Esophagus (tissue), 2 donors: ENCODE data around the gene YIPF5. TPM values are rescaled to one million over a fixed set of nuclear protein-coding genes. Genes with fewer than 3 reads are reported as not detected.

ENCODE experiments used
- H3K27ac ChIP-seq, 2 donors: one replicate each; pipeline ENCODE4 v1.5.1; 2013; ENCODE audit warnings: low read depth in 2 of 2, mild to moderate bottlenecking in 2 of 2, inconsistent platforms in 1 of 2, low read length in 1 of 2, moderate library complexity in 1 of 2
- H3K27me3 ChIP-seq, 2 donors: one replicate each; pipeline ENCODE4 v1.6.1; 2013; ENCODE audit warnings: low read length in 2 of 2, control low read depth in 1 of 2, mild to moderate bottlenecking in 1 of 2; ENCODE audit not compliant: insufficient read depth in 2 of 2, control insufficient read depth in 1 of 2
- H3K36me3 ChIP-seq, 2 donors: one replicate each; pipeline ENCODE4 v1.6.1; 2013; ENCODE audit warnings: low read length in 1 of 2; ENCODE audit not compliant: control insufficient read depth in 2 of 2, insufficient read depth in 2 of 2
- H3K4me1 ChIP-seq, 2 donors: one replicate each; pipeline ENCODE4 v1.6.1; 2013; ENCODE audit warnings: low read length in 1 of 2; ENCODE audit not compliant: control insufficient read depth in 2 of 2, insufficient read depth in 2 of 2
- H3K4me3 ChIP-seq, 2 donors: one replicate each; pipeline ENCODE4 v1.5.1; 2013; ENCODE audit warnings: low read length in 2 of 2, mild to moderate bottlenecking in 2 of 2, low read depth in 1 of 2, moderate library complexity in 1 of 2
- H3K9me3 ChIP-seq, 2 donors: one replicate each; pipeline ENCODE4 v1.6.1; 2013; ENCODE audit warnings: mild to moderate bottlenecking in 2 of 2, low read depth in 1 of 2, low read length in 1 of 2, moderate library complexity in 1 of 2; ENCODE audit not compliant: control insufficient read depth in 2 of 2, insufficient read depth in 1 of 2
- WGBS, 2 donors: extraction: QIAGEN DNeasy Blood & Tissue Kit; methylation state at CpG; one replicate each; pipeline ENCODE4 v1.1.7; 2013; 5-methylcytosine and 5-hydroxymethylcytosine counted together
- polyA plus RNA-seq, 2 donors: library from polyadenylated mRNA; stranded (reverse); fragments of 200-250 nt; gene quantifications; one replicate each; pipeline ENCODE4 v1.2.3, GENCODE V29; 2013
- donor health status: healthy with polysubstance abuse.
- donor health status: Bipolar disorder and iron deficiency.

YIPF5 gene
- polyA plus RNA-seq, 2 donors = 7.1 to 15.1 TPM

GRCh38 chr5:144133050-144133633 lies 37.3 kb downstream of the YIPF5 start:
- Histone ChIP-seq H3K9me3 (no peaks in the 10 kb centered on the region), H3K27me3 (no peaks in the 10 kb centered on the region), H3K27ac (no peak overlapping the region), H3K36me3 (no peaks in the 10 kb centered on the region), H3K4me3 (no peak overlapping the region), H3K4me1 (no peaks in the 10 kb centered on the region)
- 95% methylated on average over 4 of the region's 4 CpGs for WGBS, 2 donors

DNA sequence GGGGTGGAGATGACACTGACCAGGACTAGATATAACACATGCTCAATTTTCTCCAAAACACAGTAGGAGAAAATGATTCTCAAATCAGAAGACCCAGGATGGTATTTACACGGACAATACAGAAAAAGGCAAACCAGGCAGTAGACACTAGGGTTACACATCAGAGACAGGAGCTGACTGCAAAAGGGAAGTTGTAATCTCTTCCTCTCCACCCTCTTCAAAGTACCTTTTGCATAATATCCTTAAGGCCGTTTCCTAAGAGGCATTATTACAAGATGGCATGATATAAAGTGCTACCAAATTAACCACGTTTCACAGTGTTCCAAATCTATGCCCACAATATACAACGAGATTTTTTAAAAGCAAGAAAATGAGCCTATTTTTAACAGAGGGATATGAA lies 39.2 kb downstream of the YIPF5 start:
- H3K36me3 ChIP-seq = no peaks in the 10 kb centered on the region
- WGBS, 2 donors = 75 to 84% methylated on average over 4 of the region's 4 CpGs
- H3K4me3 ChIP-seq = no peak overlapping the region
- H3K4me1 ChIP-seq = no peaks in the 10 kb centered on the region
- no peaks in the 10 kb centered on the region for H3K9me3 ChIP-seq
- H3K27me3 ChIP-seq = no peaks in the 10 kb centered on the region
- H3K27ac ChIP-seq = no peak overlapping the region

- Histone ChIP-seq H3K4me1 (peaks cover 0 to 2% of the 10 kb centered on the region in 2 donors), H3K27me3 (no peaks in the 10 kb centered on the region), H3K9me3 (no peaks in the 10 kb centered on the region), H3K4me3 (no peak overlapping the region), H3K36me3 (no peaks in the 10 kb centered on the region), H3K27ac (no peak overlapping the region)
- WGBS, 2 donors = 88 to 89% methylated on average over 4 of the region's 4 CpGs
Observed at GRCh38 chr5:144130306-144130705, 40.2 kb downstream of the YIPF5 start.

- Histone ChIP-seq H3K4me3 (no peak overlapping the region), H3K4me1 (peaks cover 0 to 2% of the 10 kb centered on the region in 2 donors), H3K9me3 (no peaks in the 10 kb centered on the region), H3K27me3 (no peaks in the 10 kb centered on the region), H3K36me3 (no peaks in the 10 kb centered on the region), H3K27ac (no peak overlapping the region)
- WGBS, 2 donors = 90 to 95% methylated on average over 4 of the region's 4 CpGs
Observed at GRCh38 chr5:144128844-144129243, 41.6 kb downstream of the YIPF5 start.

- Histone ChIP-seq H3K36me3 (no peaks in the 10 kb centered on the region), H3K9me3 (no peaks in the 10 kb centered on the region), H3K27ac (no peak overlapping the region), H3K27me3 (no peaks in the 10 kb centered on the region), H3K4me3 (no peak overlapping the region), H3K4me1 (peaks cover 0 to 2% of the 10 kb centered on the region in 2 donors)
- 80 to 85% methylated on average over 4 of the region's 4 CpGs for WGBS, 2 donors
Observed at GRCh38 chr5:144126707-144127106, 43.8 kb downstream of the YIPF5 start.

GRCh38 chr5:144125163-144125726 lies 45.2 kb downstream of the YIPF5 start:
- Histone ChIP-seq H3K4me3 (no peak overlapping the region), H3K36me3 (no peaks in the 10 kb centered on the region), H3K27me3 (no peaks in the 10 kb centered on the region), H3K9me3 (no peaks in the 10 kb centered on the region), H3K4me1 (peaks cover 0 to 2% of the 10 kb centered on the region in 2 donors), H3K27ac (no peak overlapping the region)
- 43 to 48% methylated on average over 4 of the region's 4 CpGs for whole genome bisulfite sequencing, 2 donors

- no peaks in the 10 kb centered on the region for H3K27me3 ChIP-seq
- H3K27ac ChIP-seq = no peak overlapping the region
- WGBS, 2 donors = 78 to 83% methylated on average over 3 of the region's 3 CpGs
- peaks cover 0 to 2% of the 10 kb centered on the region in 2 donors for H3K4me1 ChIP-seq
- no peaks in the 10 kb centered on the region for H3K36me3 ChIP-seq
- peaks cover 0 to 2% of the 10 kb centered on the region in 2 donors for H3K9me3 ChIP-seq
- H3K4me3 ChIP-seq = no peak overlapping the region
Observed at GRCh38 chr5:144122641-144123040, 47.8 kb downstream of the YIPF5 start.

DNA sequence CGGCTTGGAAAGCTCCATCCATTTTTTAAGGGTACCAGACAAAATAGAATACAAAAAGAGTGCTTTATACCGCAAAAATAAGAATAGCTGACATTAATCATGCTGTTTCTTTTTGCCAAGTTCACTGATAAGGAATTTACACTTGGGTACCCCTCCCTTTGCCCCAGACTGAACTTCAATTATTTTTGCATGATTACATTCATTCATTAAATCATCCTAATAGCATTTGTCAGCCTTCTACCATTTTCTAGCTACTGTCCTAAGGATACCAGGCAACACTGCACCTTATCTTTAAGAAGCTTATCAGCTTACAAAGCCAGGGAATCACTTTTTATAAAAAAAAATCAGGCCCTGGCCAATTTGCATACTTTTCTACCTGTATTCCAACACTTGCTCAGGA lies 48.4 kb downstream of the YIPF5 start:
- Histone ChIP-seq H3K27me3 (no peaks in the 10 kb centered on the region), H3K4me1 (peaks cover 0 to 2% of the 10 kb centered on the region in 2 donors), H3K9me3 (peaks cover 0 to 2% of the 10 kb centered on the region in 2 donors), H3K4me3 (no peak overlapping the region), H3K27ac (no peak overlapping the region), H3K36me3 (no peaks in the 10 kb centered on the region)
- WGBS, 2 donors = 65 to 67% methylated on average over 2 of the region's 2 CpGs

DNA sequence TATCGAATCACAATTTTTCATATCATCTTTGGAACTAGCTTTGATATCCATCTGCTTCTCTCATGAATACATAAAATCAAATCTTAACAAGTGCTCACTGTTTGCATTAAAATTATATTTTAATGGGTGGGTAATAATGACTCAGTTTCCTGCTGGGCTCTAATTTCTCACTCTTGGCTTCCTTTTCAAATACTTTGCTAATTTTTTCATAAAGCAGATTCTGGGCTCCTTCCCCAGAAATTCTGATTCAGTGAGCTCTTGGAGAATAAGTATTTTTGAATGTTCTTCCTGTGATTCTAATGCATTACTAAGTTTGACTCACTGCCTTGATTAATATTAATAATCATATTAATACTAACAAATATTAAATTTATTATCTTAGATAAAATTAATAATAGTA lies 48.9 kb downstream of the YIPF5 start:
- peaks cover 0 to 2% of the 10 kb centered on the region in 2 donors for H3K9me3 ChIP-seq
- no peak overlapping the region for H3K4me3 ChIP-seq
- no peak overlapping the region for H3K27ac ChIP-seq
- H3K27me3 ChIP-seq = no peaks in the 10 kb centered on the region
- no peaks in the 10 kb centered on the region for H3K36me3 ChIP-seq
- 84 to 95% methylated on average over 1 of the region's 1 CpG for WGBS, 2 donors
- peaks cover 0 to 2% of the 10 kb centered on the region in 2 donors for H3K4me1 ChIP-seq

GRCh38 chr5:144120661-144121180 lies 49.7 kb downstream of the YIPF5 start:
- H3K4me3 ChIP-seq = no peak overlapping the region
- H3K4me1 ChIP-seq = no peaks in the 10 kb centered on the region
- no peaks in the 10 kb centered on the region for H3K27me3 ChIP-seq
- H3K36me3 ChIP-seq = no peaks in the 10 kb centered on the region
- H3K9me3 ChIP-seq = peaks cover 0 to 2% of the 10 kb centered on the region in 2 donors
- 73 to 74% methylated on average over 2 of the region's 2 CpGs for WGBS, 2 donors
- no peak overlapping the region for H3K27ac ChIP-seq
